ENCODE data around the gene ZNF169.

- no peak for TF ChIP-seq POLR2AphosphoS5 (IDR thresholded peaks at IDR 0.05; ENCODE audit: borderline replicate concordance, low read depth, low read length)
- no peak for TF ChIP-seq EZH2 (IDR thresholded peaks at IDR 0.05)
Observed at GRCh38 chr9:94270009-94270408, 10.9 kb downstream of the ZNF169 start.
